Neuronal stem cell (in vitro differentiated cells): Measurements from ENCODE around the gene AMIGO2.

ENCODE experiments used
- DNase-seq: peaks from one replicate; pipeline ENCODE4 v3.0.0-alpha.2; 2013; ENCODE audit warnings: low spot score
- H2AFZ ChIP-seq: one replicate; pipeline ENCODE4 v1.6.1; 2013; ENCODE audit warnings: mild to moderate bottlenecking, low read length, inconsistent platforms
- H2AK5ac ChIP-seq: 2 replicates; pipeline ENCODE4 v1.6.1; 2013; ENCODE audit warnings: low read depth, mild to moderate bottlenecking, inconsistent platforms, low read length, moderate library complexity, mixed read lengths
- H2BK120ac ChIP-seq: 2 replicates; pipeline ENCODE4 v1.6.1; 2013; ENCODE audit warnings: low read depth, mild to moderate bottlenecking, inconsistent platforms, low read length, moderate library complexity, mixed read lengths
- H2BK12ac ChIP-seq: one replicate; pipeline ENCODE4 v1.6.1; 2013; ENCODE audit warnings: low read length, inconsistent platforms
- H2BK15ac ChIP-seq: 2 replicates; pipeline ENCODE4 v1.6.1; 2013; ENCODE audit warnings: mild to moderate bottlenecking, low read length, inconsistent platforms, mixed read lengths
- H2BK5ac ChIP-seq: one replicate; pipeline ENCODE4 v1.6.1; 2013; ENCODE audit warnings: inconsistent platforms, mild to moderate bottlenecking, low read length, moderate library complexity
- H3K14ac ChIP-seq: one replicate; pipeline ENCODE4 v1.6.1; 2013; ENCODE audit warnings: low read length, inconsistent platforms
- H3K18ac ChIP-seq: 2 replicates; pipeline ENCODE4 v1.6.1; 2013; ENCODE audit warnings: low read length, inconsistent platforms
- H3K23ac ChIP-seq: 2 replicates; pipeline ENCODE4 v1.6.1; 2013; ENCODE audit warnings: low read depth, mild to moderate bottlenecking, mixed read lengths, low read length, inconsistent platforms; ENCODE audit not compliant: poor library complexity
- H3K27ac ChIP-seq: replicated peaks from 3 replicates; pipeline ENCODE4 v1.5.1; 2013; ENCODE audit warnings: low read length, inconsistent platforms
- H3K27me3 ChIP-seq, 3 experiments: 2 replicates each; pipeline ENCODE4 v1.6.1; 2013; ENCODE audit warnings: low read length in 3 of 3, mild to moderate bottlenecking in 2 of 3, inconsistent platforms in 1 of 3, low read depth in 1 of 3, mixed read lengths in 1 of 3, moderate library complexity in 1 of 3; ENCODE audit not compliant: control insufficient read depth in 3 of 3, insufficient read depth in 3 of 3
- H3K36me3 ChIP-seq, 2 donors: replicated peaks in 1 of 2; 2 replicates each; pipeline ENCODE4 v1.6.1; 2013; ENCODE audit warnings: low read length in 2 of 2; ENCODE audit not compliant: control insufficient read depth in 2 of 2, insufficient read depth in 2 of 2
- H3K4ac ChIP-seq: 2 replicates; pipeline ENCODE4 v1.6.1; 2013; ENCODE audit warnings: inconsistent platforms, mild to moderate bottlenecking, low read length, moderate library complexity
- H3K4me1 ChIP-seq, 2 donors: 1 replicate in 1 of 2; 2 replicates in 1 of 2; pipeline ENCODE4 v1.6.1; 2013; ENCODE audit warnings: low read length in 2 of 2, low read depth in 1 of 2; ENCODE audit not compliant: control insufficient read depth in 2 of 2, insufficient read depth in 1 of 2
- H3K4me2 ChIP-seq: one replicate; pipeline ENCODE4 v1.6.1; 2013; ENCODE audit warnings: mild to moderate bottlenecking, low read length, inconsistent platforms; ENCODE audit not compliant: insufficient read depth, poor library complexity, severe bottlenecking
- H3K4me3 ChIP-seq, 2 donors: 2 replicates each; pipeline ENCODE4 v1.5.1; 2013; ENCODE audit warnings: low read length in 2 of 2, mild to moderate bottlenecking in 2 of 2, inconsistent platforms in 1 of 2, moderate library complexity in 1 of 2
- H3K79me1 ChIP-seq: one replicate; pipeline ENCODE4 v1.6.1; 2013; ENCODE audit warnings: low read depth, mild to moderate bottlenecking, inconsistent platforms, low read length, moderate library complexity
- H3K9ac ChIP-seq: one replicate; pipeline ENCODE4 v1.6.1; 2013; ENCODE audit warnings: mild to moderate bottlenecking, low read depth, low read length, inconsistent platforms; ENCODE audit not compliant: poor library complexity
- H3K9me3 ChIP-seq, 2 donors: replicated peaks in 1 of 2; 2 replicates each; pipeline versions ENCODE3 to v1.6.1; 2013; ENCODE audit warnings: low read length in 2 of 2, mild to moderate bottlenecking in 2 of 2, inconsistent platforms in 1 of 2, low read depth in 1 of 2, mixed read lengths in 1 of 2, moderate library complexity in 1 of 2; ENCODE audit not compliant: control insufficient read depth in 2 of 2, insufficient read depth in 1 of 2
- H4K8ac ChIP-seq: one replicate; pipeline ENCODE4 v1.6.1; 2013; ENCODE audit warnings: low read depth, mild to moderate bottlenecking, inconsistent platforms, low read length, moderate library complexity
- H4K91ac ChIP-seq: one replicate; pipeline ENCODE4 v1.6.1; 2013; ENCODE audit warnings: low read length, low read depth, mild to moderate bottlenecking, inconsistent platforms; ENCODE audit not compliant: poor library complexity
- WGBS, 2 donors: extraction: QIAGEN DNeasy Blood & Tissue Kit; methylation state at CpG; one replicate each; pipeline ENCODE4 v1.1.7; 2013; ENCODE audit warnings: missing lambda C conversion rate in 2 of 2, mixed read lengths in 1 of 2; ENCODE audit not compliant: insufficient read length in 2 of 2, insufficient replicate concordance in 1 of 2; ENCODE audit errors: extremely low coverage in 2 of 2; 5-methylcytosine and 5-hydroxymethylcytosine counted together

Gene AMIGO2

GRCh38 chr12:47105914-47106674, 26.3 kb upstream of the AMIGO2 start:
- WGBS, 2 donors: no CpG with 5 or more reads among the region's 10 CpGs
- Histone ChIP-seq H3K4me1 (peaks cover 0 to 4% of the 10 kb centered on the region in 2 donors), H2AK5ac (no peak overlapping the region), H3K4me2 (no peak overlapping the region), H2BK5ac (no peak overlapping the region), H3K27me3 (no peaks in the 10 kb centered on the region), H2BK120ac (no peak overlapping the region), H3K36me3 (no peaks in the 10 kb centered on the region), H3K9ac (no peak overlapping the region), H3K4ac (no peak overlapping the region), H4K8ac (no peak overlapping the region), H3K18ac (no peak overlapping the region), H3K14ac (no peak overlapping the region), H3K27ac (no peak overlapping the region), H2BK12ac (no peak overlapping the region), H2AFZ (no peak overlapping the region), H2BK15ac (no peak overlapping the region), H3K9me3 (no peaks in the 10 kb centered on the region), H3K79me1 (no peaks in the 10 kb centered on the region), H4K91ac (no peak overlapping the region), H3K4me3 (no peak overlapping the region), H3K23ac (no peak overlapping the region)
- DNase-seq: no peak

- no CpG with 5 or more reads among the region's 11 CpGs for WGBS, 2 donors
- no peak overlapping the region for H3K27ac ChIP-seq
- H3K4me3 ChIP-seq: no peak overlapping the region
Observed at GRCh38 chr12:47102845-47103651, 23.3 kb upstream of the AMIGO2 start.

GRCh38 chr12:47102406-47102805, 22.6 kb upstream of the AMIGO2 start:
- H3K9ac ChIP-seq: no peak overlapping the region
- DNase-seq: no peak
- H3K4me2 ChIP-seq: no peak overlapping the region
- no peak overlapping the region for H4K8ac ChIP-seq
- no peak overlapping the region for H3K18ac ChIP-seq
- H2AFZ ChIP-seq: no peak overlapping the region
- WGBS, 2 donors: no CpG with 5 or more reads among the region's 4 CpGs
- H4K91ac ChIP-seq: no peak overlapping the region
- no peak overlapping the region for H3K14ac ChIP-seq
- H3K23ac ChIP-seq: no peak overlapping the region
- H3K4ac ChIP-seq: no peak overlapping the region
- H3K9me3 ChIP-seq: no peaks in the 10 kb centered on the region
- H3K79me1 ChIP-seq: no peaks in the 10 kb centered on the region
- no peak overlapping the region for H2BK120ac ChIP-seq
- H2BK12ac ChIP-seq: no peak overlapping the region
- H3K27ac ChIP-seq: no peak overlapping the region
- no peak overlapping the region for H3K4me3 ChIP-seq
- no peak overlapping the region for H2BK5ac ChIP-seq
- no peak overlapping the region for H2AK5ac ChIP-seq
- H2BK15ac ChIP-seq: no peak overlapping the region
- H3K27me3 ChIP-seq: no peaks in the 10 kb centered on the region
- H3K36me3 ChIP-seq: no peaks in the 10 kb centered on the region
- peaks cover 0 to 4% of the 10 kb centered on the region in 2 donors for H3K4me1 ChIP-seq

More at GRCh38 chr12:47102845-47103651, 23.3 kb upstream of the AMIGO2 start:
- H2BK5ac ChIP-seq: no peak overlapping the region
- no peaks in the 10 kb centered on the region for H3K27me3 ChIP-seq
- H3K4me1 ChIP-seq: peaks cover 0 to 4% of the 10 kb centered on the region in 2 donors
- no peak overlapping the region for H3K14ac ChIP-seq
- no peak overlapping the region for H2BK120ac ChIP-seq
- no peaks in the 10 kb centered on the region for H3K79me1 ChIP-seq
- H3K18ac ChIP-seq: no peak overlapping the region
- DNase-seq: no peak
- H3K9me3 ChIP-seq: no peaks in the 10 kb centered on the region
- no peak overlapping the region for H3K23ac ChIP-seq
- no peak overlapping the region for H2AK5ac ChIP-seq
- H2AFZ ChIP-seq: no peak overlapping the region
- no peak overlapping the region for H3K4me2 ChIP-seq
- no peak overlapping the region for H2BK15ac ChIP-seq
- no peak overlapping the region for H4K8ac ChIP-seq
- no peak overlapping the region for H4K91ac ChIP-seq
- no peaks in the 10 kb centered on the region for H3K36me3 ChIP-seq
- H3K9ac ChIP-seq: no peak overlapping the region
- no peak overlapping the region for H3K4ac ChIP-seq
- H2BK12ac ChIP-seq: no peak overlapping the region

GRCh38 chr12:47100160-47100559, 20.4 kb upstream of the AMIGO2 start:
- H4K91ac ChIP-seq: no peak overlapping the region
- no peaks in the 10 kb centered on the region for H3K79me1 ChIP-seq
- no peak overlapping the region for H3K4me3 ChIP-seq
- H2BK12ac ChIP-seq: no peak overlapping the region
- H2AK5ac ChIP-seq: no peak overlapping the region
- H2AFZ ChIP-seq: no peak overlapping the region
- H3K27ac ChIP-seq: no peak overlapping the region
- no peak overlapping the region for H2BK120ac ChIP-seq
- WGBS, 2 donors: no CpG with 5 or more reads among the region's 2 CpGs
- H3K4me1 ChIP-seq: peaks cover 0 to 2% of the 10 kb centered on the region in 2 donors
- H2BK5ac ChIP-seq: no peak overlapping the region
- H4K8ac ChIP-seq: no peak overlapping the region
- no peak overlapping the region for H3K23ac ChIP-seq
- no peak overlapping the region for H3K9ac ChIP-seq
- H3K27me3 ChIP-seq: no peaks in the 10 kb centered on the region
- H2BK15ac ChIP-seq: no peak overlapping the region
- no peak overlapping the region for H3K4me2 ChIP-seq
- no peak overlapping the region for H3K18ac ChIP-seq
- H3K4ac ChIP-seq: no peak overlapping the region
- no peak overlapping the region for H3K14ac ChIP-seq
- DNase-seq: no peak
- no peaks in the 10 kb centered on the region for H3K9me3 ChIP-seq
- H3K36me3 ChIP-seq: no peaks in the 10 kb centered on the region
